ENCODE data around the gene SVEP1. TPM values are rescaled to one million over a fixed set of nuclear protein-coding genes. Genes with fewer than 3 reads are reported as not detected.

The SVEP1 gene
- total and polyA plus RNA-seq, 2 donors from 2014 or later = 1.1 to 19.3 TPM

DNA sequence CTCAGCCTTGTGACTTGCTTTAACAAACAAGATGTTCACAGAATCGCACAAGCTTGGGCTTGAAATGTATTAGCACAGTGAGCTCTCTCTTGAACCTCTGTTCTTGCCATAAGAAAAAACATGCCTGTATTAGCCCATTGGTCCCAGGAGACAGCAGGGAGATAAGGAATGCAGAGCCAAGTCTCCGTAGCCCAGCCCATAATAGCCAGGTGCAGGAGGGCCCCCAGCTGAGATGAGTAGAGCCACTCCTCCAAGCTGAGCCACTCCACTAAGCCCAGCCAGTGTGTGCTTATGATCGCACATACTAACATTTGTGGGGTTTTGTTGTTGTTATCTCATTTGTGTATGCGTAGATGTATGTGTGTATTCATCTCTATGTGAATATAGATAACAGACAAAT lies 21.6 kb upstream of the SVEP1 start:
- Histone ChIP-seq H3K27ac (ENCODE audit: low read depth in 2 of 2, low read length in 2 of 2) (no peak overlapping the region), H3K9ac (ENCODE audit: low read length in 3 of 3) (no peak overlapping the region), H3K4me3 (ENCODE audit: low read length in 3 of 3) (no peak overlapping the region), H3K27me3 (ENCODE audit: control insufficient read depth, insufficient read depth, low read length) (no peaks in the 10 kb centered on the region), H3K36me3 (ENCODE audit: control insufficient read depth in 2 of 3, insufficient read depth in 3 of 3, low read length in 3 of 3) (no peaks in the 10 kb centered on the region), H3K4me1 (ENCODE audit: control insufficient read depth in 2 of 3, insufficient read depth in 2 of 3, low read depth in 1 of 3, low read length in 3 of 3) (no peaks in the 10 kb centered on the region), H3K9me3 (ENCODE audit: control insufficient read depth in 2 of 3, insufficient read depth in 1 of 3, low read length in 3 of 3) (no peaks in the 10 kb centered on the region)
- no peak for FAIRE-seq
- no peak for DNase-seq
- intact Hi-C loops (cut with DNase I) = no loop called here
- TF ChIP-seq, protein P1, sequence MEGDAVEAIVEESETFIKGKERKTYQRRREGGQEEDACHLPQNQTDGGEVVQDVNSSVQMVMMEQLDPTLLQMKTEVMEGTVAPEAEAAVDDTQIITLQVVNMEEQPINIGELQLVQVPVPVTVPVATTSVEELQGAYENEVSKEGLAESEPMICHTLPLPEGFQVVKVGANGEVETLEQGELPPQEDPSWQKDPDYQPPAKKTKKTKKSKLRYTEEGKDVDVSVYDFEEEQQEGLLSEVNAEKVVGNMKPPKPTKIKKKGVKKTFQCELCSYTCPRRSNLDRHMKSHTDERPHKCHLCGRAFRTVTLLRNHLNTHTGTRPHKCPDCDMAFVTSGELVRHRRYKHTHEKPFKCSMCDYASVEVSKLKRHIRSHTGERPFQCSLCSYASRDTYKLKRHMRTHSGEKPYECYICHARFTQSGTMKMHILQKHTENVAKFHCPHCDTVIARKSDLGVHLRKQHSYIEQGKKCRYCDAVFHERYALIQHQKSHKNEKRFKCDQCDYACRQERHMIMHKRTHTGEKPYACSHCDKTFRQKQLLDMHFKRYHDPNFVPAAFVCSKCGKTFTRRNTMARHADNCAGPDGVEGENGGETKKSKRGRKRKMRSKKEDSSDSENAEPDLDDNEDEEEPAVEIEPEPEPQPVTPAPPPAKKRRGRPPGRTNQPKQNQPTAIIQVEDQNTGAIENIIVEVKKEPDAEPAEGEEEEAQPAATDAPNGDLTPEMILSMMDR (IDR thresholded peaks at IDR 0.05; ENCODE audit: borderline replicate concordance, extremely low read depth, insufficient read depth) = no peak

GRCh38 chr9:110599468-110599867 lies 19.9 kb upstream of the SVEP1 start:
- no peak overlapping the region for H3K27ac ChIP-seq (ENCODE audit: low read depth in 2 of 2, low read length in 2 of 2)
- H3K4me3 ChIP-seq (ENCODE audit: low read length in 3 of 3) = no peak overlapping the region
- intact Hi-C loops (cut with DNase I) = no loop called here
- no peaks in the 10 kb centered on the region for H3K27me3 ChIP-seq (ENCODE audit: control insufficient read depth, insufficient read depth, low read length)
- no peak overlapping the region for H3K9ac ChIP-seq (ENCODE audit: low read length in 3 of 3)
- H3K36me3 ChIP-seq (ENCODE audit: control insufficient read depth in 2 of 3, insufficient read depth in 3 of 3, low read length in 3 of 3) = no peaks in the 10 kb centered on the region
- H3K9me3 ChIP-seq (ENCODE audit: control insufficient read depth in 2 of 3, insufficient read depth in 1 of 3, low read length in 3 of 3) = no peaks in the 10 kb centered on the region
- TF ChIP-seq, protein P1 (IDR thresholded peaks at IDR 0.05; ENCODE audit: borderline replicate concordance, extremely low read depth, insufficient read depth) = no peak
- no peaks in the 10 kb centered on the region for H3K4me1 ChIP-seq (ENCODE audit: control insufficient read depth in 2 of 3, insufficient read depth in 2 of 3, low read depth in 1 of 3, low read length in 3 of 3)
- DNase-seq = peak in 1 of 5 donors; percentile 7
- FAIRE-seq = no peak

DNA sequence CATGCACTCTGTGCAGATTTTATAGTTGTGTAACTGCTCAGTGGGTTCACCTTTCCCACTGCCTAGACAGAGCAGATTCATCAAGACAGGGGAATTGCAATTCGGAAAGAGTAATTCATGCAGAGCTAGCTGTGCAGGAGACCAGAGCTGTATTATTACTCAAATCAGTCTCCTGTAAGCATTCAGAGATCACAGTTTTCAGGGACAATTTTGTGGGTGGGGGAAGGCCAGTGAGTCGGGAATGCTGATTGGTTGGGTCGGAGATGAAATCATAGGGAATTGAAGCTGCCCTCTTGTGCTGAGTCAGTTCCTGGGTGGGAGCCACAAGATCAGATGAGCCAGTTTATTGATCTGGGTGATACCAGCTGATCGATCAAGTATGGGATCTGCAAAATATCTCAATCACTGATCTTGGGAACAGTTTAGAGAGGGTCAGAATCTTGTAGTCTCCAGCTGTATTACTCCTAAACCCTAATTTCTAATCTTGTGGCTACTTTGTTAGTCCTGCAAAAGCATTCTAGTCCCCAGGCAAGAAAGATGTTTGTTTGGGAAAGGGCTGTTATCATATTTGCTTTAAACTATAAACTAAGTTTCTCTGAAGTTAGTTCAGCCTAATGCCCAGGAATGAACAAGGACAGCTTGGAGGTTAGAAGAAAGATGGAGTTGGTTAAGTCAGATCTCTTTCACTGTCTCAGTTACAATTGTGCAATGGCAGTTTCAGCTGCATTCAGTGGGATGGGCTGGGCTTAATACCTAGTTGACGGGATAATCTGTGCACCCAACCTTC lies 12.7 kb upstream of the SVEP1 start:
- Histone ChIP-seq H3K9me3 (ENCODE audit: control insufficient read depth in 2 of 3, insufficient read depth in 1 of 3, low read length in 3 of 3) (peaks cover 0 to 3% (median 0%) of the 10 kb centered on the region in 3 donors), H3K27ac (ENCODE audit: low read depth in 2 of 2, low read length in 2 of 2) (no peak overlapping the region), H3K4me3 (ENCODE audit: low read length in 3 of 3) (no peak overlapping the region), H3K36me3 (ENCODE audit: control insufficient read depth in 2 of 3, insufficient read depth in 3 of 3, low read length in 3 of 3) (no peaks in the 10 kb centered on the region), H3K9ac (ENCODE audit: low read length in 3 of 3) (no peak overlapping the region), H3K27me3 (ENCODE audit: control insufficient read depth, insufficient read depth, low read length) (no peaks in the 10 kb centered on the region), H3K4me1 (ENCODE audit: control insufficient read depth in 2 of 3, insufficient read depth in 2 of 3, low read depth in 1 of 3, low read length in 3 of 3) (no peaks in the 10 kb centered on the region)
- intact Hi-C loops (cut with DNase I) = no loop called here
- FAIRE-seq (no peak), DNase-seq (no peak)
- TF ChIP-seq, protein P1 (IDR thresholded peaks at IDR 0.05; ENCODE audit: borderline replicate concordance, extremely low read depth, insufficient read depth) = no peak

All from kidney (tissue), 14 donors.